Esophagus squamous epithelium (tissue), 4 donors: ENCODE data around the gene SALL4.

Experiments
- CTCF ChIP-seq, 6 experiments: fragments of 450-650 bp in 4 of 6; fragments of 200-600 bp in 2 of 6; sonication (generic) in 2 of 6; IDR thresholded peaks; one replicate each; pipeline ENCODE4 v1.5.1; 2016 to 2019; ENCODE audit warnings: antibody characterized with exemption in 6 of 6, mild to moderate bottlenecking in 4 of 6, moderate library complexity in 4 of 6
- POLR2A ChIP-seq, 4 donors: fragments of 450-650 bp; IDR thresholded peaks; one replicate each; pipeline ENCODE4 v1.6.1; 2017; ENCODE audit warnings: antibody characterized with exemption in 4 of 4, mild to moderate bottlenecking in 4 of 4, moderate library complexity in 3 of 4

- no peak for TF ChIP-seq POLR2A (IDR thresholded peaks at IDR 0.05)
- TF ChIP-seq CTCF (IDR thresholded peaks at IDR 0.05) = no peak
Measured at GRCh38 chr20:51811514-51812128, 9.3 kb upstream of the SALL4 start.
